GM12878 (cell line): ENCODE results near the gene THAP11. TPM values are rescaled to one million over a fixed set of nuclear protein-coding genes. Genes with fewer than 3 reads are reported as not detected.
A peak's percentile ranks its signal among the peaks of the same experiment; 100 is the strongest.

ENCODE experiments used
- ATAC-seq: fragments of 200-7000 bp; cut with Tn5 transposase; 3 replicates; pipeline ENCODE4 v1.9.1; 2020; ENCODE audit warnings: mild to moderate bottlenecking, moderate library complexity
- BruUV-seq: library from RNA; stranded (reverse); fragments of 400-500 nt; replicated peaks from 2 replicates; lab custom pipeline; 2021; lab: Mats Ljungman, UMichigan
- CTCF ChIA-PET: fragments of 300-600 bp; sonication (Branson Sonifier 250); formaldehyde crosslinking; extraction: SDS; loops from one replicate; lab custom pipeline; 2021; ENCODE audit warnings: inconsistent platforms; lab: Yijun Ruan, JAX
- POLR2A ChIA-PET: fragments of 350-600 bp; formaldehyde crosslinking; extraction: SDS; loops from one replicate; lab custom pipeline; 2021; ENCODE audit warnings: inconsistent platforms; lab: Charles Lee
- RAD21 ChIA-PET: fragments of 300-600 bp; sonication (Branson Sonifier 250); formaldehyde crosslinking; loops from one replicate; lab custom pipeline; 2023; ENCODE audit warnings: antibody characterized with exemption; ENCODE audit not compliant: unreplicated experiment; lab: Charles Lee
- SMC1A ChIA-PET: fragments of 300-600 bp; sonication (Branson Sonifier 250); formaldehyde crosslinking; loops from one replicate; lab custom pipeline; 2023; ENCODE audit not compliant: unreplicated experiment, uncharacterized antibody; lab: Charles Lee
- DNase-seq: peaks from one replicate; pipeline ENCODE4 v3.0.0-alpha.2; 2011; ENCODE audit warnings: low read depth, low spot score
- FAIRE-seq: peaks from 3 replicates; lab custom pipeline; 2011; peaks lifted over from hg19 to GRCh38; lab: Jason Lieb, UNC
- H2AFZ ChIP-seq: 2 replicates; pipeline ENCODE4 v1.6.0; 2011; ENCODE audit warnings: low read depth, low read length, control low read depth; ENCODE audit not compliant: control insufficient read depth
- H3K27ac ChIP-seq: 2 replicates; pipeline ENCODE4 v1.5.1; 2011; ENCODE audit warnings: control low read depth; ENCODE audit not compliant: control insufficient read depth, insufficient read depth
- H3K27me3 ChIP-seq, 2 experiments: replicated peaks in 1 of 2; 2 replicates each; pipeline versions ENCODE4 v1.6.0 to v1.6.1; 2011; ENCODE audit warnings: low read length in 1 of 2; ENCODE audit not compliant: control insufficient read depth in 2 of 2, insufficient read depth in 2 of 2
- H3K36me3 ChIP-seq, 2 experiments: 2 replicates each; pipeline ENCODE4 v1.5.1; 2011; ENCODE audit warnings: low read length in 1 of 2; ENCODE audit not compliant: control insufficient read depth in 2 of 2, insufficient read depth in 2 of 2
- H3K4me1 ChIP-seq: 2 replicates; pipeline ENCODE4 v1.6.1; 2011; ENCODE audit warnings: mild to moderate bottlenecking, low read length, moderate library complexity, mixed read lengths; ENCODE audit not compliant: control insufficient read depth, insufficient read depth
- H3K4me2 ChIP-seq: 2 replicates; pipeline ENCODE4 v1.6.0; 2011; ENCODE audit warnings: control low read depth; ENCODE audit not compliant: control insufficient read depth, insufficient read depth
- H3K4me3 ChIP-seq: fragments of 200-600 bp; sonication (generic); 2 replicates; pipeline ENCODE4 v1.5.1; 2016
- H3K79me2 ChIP-seq: 2 replicates; pipeline ENCODE4 v1.6.0; 2011; ENCODE audit warnings: low read length; ENCODE audit not compliant: control insufficient read depth, insufficient read depth
- H3K9ac ChIP-seq: 2 replicates; pipeline ENCODE4 v1.8.0; 2011; ENCODE audit warnings: low read length, control low read depth, mixed read lengths; ENCODE audit not compliant: control insufficient read depth, insufficient read depth
- H3K9me3 ChIP-seq: replicated peaks from 3 replicates; pipeline ENCODE4 v1.5.1; 2011; ENCODE audit warnings: mild to moderate bottlenecking, low read length; ENCODE audit not compliant: control insufficient read depth, insufficient read depth
- H4K20me1 ChIP-seq: 2 replicates; pipeline ENCODE4 v1.6.0; 2011; ENCODE audit not compliant: control insufficient read depth, insufficient read depth
- BHLHE40 ChIP-seq, 2 experiments: fragments of 450-650 bp in 1 of 2; IDR thresholded peaks; 2 replicates each; pipeline ENCODE4 v1.6.1; 2011 to 2017; ENCODE audit warnings: low read depth in 2 of 2, borderline replicate concordance in 1 of 2, improper control_type of control experiment in 1 of 2, low read length in 1 of 2, mild to moderate bottlenecking in 1 of 2
- CBX5 ChIP-seq: sonication (generic); IDR thresholded peaks from 2 replicates; pipeline ENCODE4 v1.6.1; 2016; ENCODE audit warnings: low read depth, moderate library complexity, mild to moderate bottlenecking, inconsistent platforms
- CREB1 ChIP-seq: IDR thresholded peaks from 2 replicates; pipeline ENCODE4 v1.6.1; 2012; ENCODE audit warnings: low read depth, mild to moderate bottlenecking, inconsistent platforms
- DPF2 ChIP-seq: fragments of 450-650 bp; IDR thresholded peaks from 2 replicates; pipeline ENCODE4 v1.6.1; 2017; ENCODE audit warnings: mild to moderate bottlenecking
- EED ChIP-seq: sonication (generic); IDR thresholded peaks from 2 replicates; pipeline ENCODE4 v1.6.1; 2016; ENCODE audit warnings: antibody characterized with exemption, low read depth
- IRF4 ChIP-seq: IDR thresholded peaks from 2 replicates; pipeline ENCODE4 v1.6.1; 2011; ENCODE audit warnings: low read depth, low read length
- NR2C1 ChIP-seq: fragments of 450-650 bp; IDR thresholded peaks from 2 replicates; pipeline ENCODE4 v1.6.1; 2017; ENCODE audit warnings: antibody characterized with exemption, mild to moderate bottlenecking, moderate library complexity
- NRF1 ChIP-seq: conservative IDR thresholded peaks from 2 replicates; pipeline ENCODE4 v1.6.1; 2011; ENCODE audit warnings: mild to moderate bottlenecking, low read depth, low read length, improper control_type of control experiment
- POLR2A ChIP-seq: IDR thresholded peaks from 2 replicates; pipeline ENCODE4 v1.6.1; 2011; ENCODE audit warnings: low read depth, mild to moderate bottlenecking, low read length
- RELA ChIP-seq: fragments of 450-650 bp; IDR thresholded peaks from 2 replicates; pipeline ENCODE4 v1.8.0; 2014; ENCODE audit warnings: borderline replicate concordance; ENCODE audit not compliant: partially characterized antibody
- RUNX3 ChIP-seq: IDR thresholded peaks from 2 replicates; pipeline ENCODE4 v1.6.1; 2012; ENCODE audit warnings: low read length, inconsistent platforms
- SMAD5 ChIP-seq: IDR thresholded peaks from 2 replicates; pipeline ENCODE4 v1.6.1; 2016; ENCODE audit warnings: antibody characterized with exemption, low read depth
- SMARCA5 ChIP-seq: fragments of 450-650 bp; IDR thresholded peaks from 2 replicates; pipeline ENCODE4 v1.6.1; 2017; ENCODE audit warnings: mild to moderate bottlenecking
- ZNF207 ChIP-seq: fragments of 450-650 bp; IDR thresholded peaks from 2 replicates; pipeline ENCODE4 v1.6.1; 2014; ENCODE audit warnings: antibody characterized with exemption, mild to moderate bottlenecking, borderline replicate concordance
- ZNF687 ChIP-seq: fragments of 450-650 bp; IDR thresholded peaks from 2 replicates; pipeline ENCODE4 v1.6.1; 2017; ENCODE audit warnings: mild to moderate bottlenecking, moderate library complexity
- WGBS: methylation state at CpG from one replicate; pipeline ENCODE4 v1.1.6; 2016; ENCODE audit warnings: low lambda C conversion rate; ENCODE audit not compliant: insufficient replicate concordance, insufficient coverage; ENCODE audit errors: missing lambda C conversion rate; 5-methylcytosine and 5-hydroxymethylcytosine counted together
- in situ Hi-C: fragments of 300-500 bp; cut with MboI; formaldehyde crosslinking; loops from 9 replicates; pipeline ENCODE4 v1.14.3; 2018; ENCODE audit warnings: mixed read lengths
- intact Hi-C: fragments of 100-400 bp; cut with micrococcal nuclease; formaldehyde crosslinking; loops from one replicate; pipeline ENCODE4 v1.14.2; 2022; ENCODE audit not compliant: unreplicated experiment
- polyA plus RNA-seq, 11 experiments: library from polyadenylated mRNA; depleted of rRNA in 4 of 11; unstranded in 6 of 11; stranded (reverse) in 5 of 11; fragments of >200 nt; fragmentation: Nextera tagmentation in 4 of 11; fragmentation: Illumina TruSeq in 1 of 11; extraction: Ambion mirVana in 4 of 11; extraction: Trizol in 1 of 11; gene quantifications; 1 replicate in 1 of 11; 2 replicates in 10 of 11; pipeline versions ENCODE4 v1.2.1 to v1.2.3, GENCODE V29; 2011 to 2016; ENCODE audit warnings: inconsistent platforms in 2 of 11, missing spikeins in 2 of 11, low read depth in 1 of 11
- total RNA-seq, 4 experiments: library from RNA; depleted of rRNA in 3 of 4; stranded (reverse); fragments of >200 nt in 3 of 4; fragmentation: Illumina TruSeq in 1 of 4; extraction: Trizol in 1 of 4; gene quantifications; 2 replicates each; pipeline versions ENCODE4 v1.2.1 to v1.2.3, GENCODE V29; 2013 to 2021
- TF ChIP-seq, protein P1 (sequence below): fragments of 450-650 bp; conservative IDR thresholded peaks from 2 replicates; pipeline ENCODE4 v1.6.1; 2017; ENCODE audit warnings: mild to moderate bottlenecking, moderate library complexity
- TF ChIP-seq, protein P2 (sequence below): fragments of 450-650 bp; IDR thresholded peaks from 2 replicates; pipeline ENCODE4 v1.6.1; 2016; ENCODE audit warnings: mild to moderate bottlenecking

The THAP11 gene
- total and polyA plus RNA-seq, 10 of the 15 experiments (the other 5 are each of a cell fraction or from before 2014, with no cell fraction given), result 2.5 to 36.7 (median 21.4) TPM

GRCh38 chr16:67842509-67843342 lies 606 bp downstream of the THAP11 start:
- SMC1A ChIA-PET, result interaction anchor here (1.0 kb wide), 1 partner anchor 17 kb away, joined by 3 read pairs; no protein-coding TSS in a partner anchor
- peak overlapping the region; percentile 93 for H3K4me2 ChIP-seq
- peak overlapping the region; percentile 96 for H3K4me3 ChIP-seq
- in situ Hi-C loops (no loop called here), intact Hi-C loops (no loop called here)
- H3K79me2 ChIP-seq, result peaks cover 40% of the 10 kb centered on the region
- peak overlapping the region; percentile 91 for H3K9ac ChIP-seq
- ATAC-seq (peak; percentile 16), FAIRE-seq (no peak), DNase-seq (no peak)
- POLR2A ChIA-PET, result no interaction called here
- RAD21 ChIA-PET, result no interaction called here
- H3K9me3 ChIP-seq, result no peaks in the 10 kb centered on the region
- peaks cover 23% of the 10 kb centered on the region for H3K4me1 ChIP-seq
- peak overlapping the region; percentile 97 for H3K27ac ChIP-seq
- no peaks in the 10 kb centered on the region for H4K20me1 ChIP-seq
- CTCF ChIA-PET, result interaction anchor here (1.1 to 2.0 kb wide), 5 partner anchors 9 to 321 kb away, joined by 3 to 8 read pairs (median 5); partner anchors contain the start of gene EDC4
- H2AFZ ChIP-seq, result peak overlapping the region; percentile 100
- WGBS, result under 1% methylated on average over 65 of the region's 67 CpGs
- H3K27me3 ChIP-seq, result no peaks in the 10 kb centered on the region
- BruUV-seq, result no TSS peak
- peaks cover 0 to 4% of the 10 kb centered on the region in 2 experiments; a peak in 1 of 4 replicates for H3K36me3 ChIP-seq
- TF ChIP-seq NR2C1, result peak; percentile 64
- TF ChIP-seq POLR2A, result peak; percentile 33; the same call in 1 of the 2 replicates
- TF ChIP-seq NRF1, result peak; percentile 23; the same call in 1 of the 2 replicates
- TF ChIP-seq, protein P1, sequence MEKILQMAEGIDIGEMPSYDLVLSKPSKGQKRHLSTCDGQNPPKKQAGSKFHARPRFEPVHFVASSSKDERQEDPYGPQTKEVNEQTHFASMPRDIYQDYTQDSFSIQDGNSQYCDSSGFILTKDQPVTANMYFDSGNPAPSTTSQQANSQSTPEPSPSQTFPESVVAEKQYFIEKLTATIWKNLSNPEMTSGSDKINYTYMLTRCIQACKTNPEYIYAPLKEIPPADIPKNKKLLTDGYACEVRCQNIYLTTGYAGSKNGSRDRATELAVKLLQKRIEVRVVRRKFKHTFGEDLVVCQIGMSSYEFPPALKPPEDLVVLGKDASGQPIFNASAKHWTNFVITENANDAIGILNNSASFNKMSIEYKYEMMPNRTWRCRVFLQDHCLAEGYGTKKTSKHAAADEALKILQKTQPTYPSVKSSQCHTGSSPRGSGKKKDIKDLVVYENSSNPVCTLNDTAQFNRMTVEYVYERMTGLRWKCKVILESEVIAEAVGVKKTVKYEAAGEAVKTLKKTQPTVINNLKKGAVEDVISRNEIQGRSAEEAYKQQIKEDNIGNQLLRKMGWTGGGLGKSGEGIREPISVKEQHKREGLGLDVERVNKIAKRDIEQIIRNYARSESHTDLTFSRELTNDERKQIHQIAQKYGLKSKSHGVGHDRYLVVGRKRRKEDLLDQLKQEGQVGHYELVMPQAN, result peak; percentile 47; the same call in 1 of the 2 replicates
- peak; percentile 12; the same call in 1 of the 2 replicates for TF ChIP-seq DPF2
- TF ChIP-seq CREB1, result 0 out of 2 replicates have a peak, but pooled peaks have one; percentile 51
- TF ChIP-seq RUNX3, result peak; percentile 59
- peak; percentile 10; the same call in 1 of the 2 replicates for TF ChIP-seq EED
- peak; percentile 22; the same call in 1 of the 2 replicates for TF ChIP-seq CBX5
- TF ChIP-seq IRF4, result no peak
- 0 out of 2 replicates have a peak, but pooled peaks have one; percentile 89 for TF ChIP-seq ZNF687
- TF ChIP-seq, protein P2, sequence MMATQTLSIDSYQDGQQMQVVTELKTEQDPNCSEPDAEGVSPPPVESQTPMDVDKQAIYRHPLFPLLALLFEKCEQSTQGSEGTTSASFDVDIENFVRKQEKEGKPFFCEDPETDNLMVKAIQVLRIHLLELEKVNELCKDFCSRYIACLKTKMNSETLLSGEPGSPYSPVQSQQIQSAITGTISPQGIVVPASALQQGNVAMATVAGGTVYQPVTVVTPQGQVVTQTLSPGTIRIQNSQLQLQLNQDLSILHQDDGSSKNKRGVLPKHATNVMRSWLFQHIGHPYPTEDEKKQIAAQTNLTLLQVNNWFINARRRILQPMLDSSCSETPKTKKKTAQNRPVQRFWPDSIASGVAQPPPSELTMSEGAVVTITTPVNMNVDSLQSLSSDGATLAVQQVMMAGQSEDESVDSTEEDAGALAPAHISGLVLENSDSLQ, result 0 out of 2 replicates have a peak, but pooled peaks have one; percentile 6
- no peak for TF ChIP-seq ZNF207
- TF ChIP-seq BHLHE40 (IDR thresholded peaks at IDR 0.05; ENCODE audit: borderline replicate concordance in 1 of 2, low read depth in 2 of 2, low read length in 1 of 2), result peak; percentile 42 to 91; a peak in 2 of 4 replicates
- no peak for TF ChIP-seq SMAD5
- 0 out of 2 replicates have a peak, but pooled peaks have one; percentile 74 for TF ChIP-seq SMARCA5
- no peak for TF ChIP-seq RELA
